GM12892 (cell line): Measurements from ENCODE around the gene PRF1.
"Not testable (repeated sequence)": the region's sequence is repeated elsewhere in the genome, so short reads cannot be mapped to it uniquely, and the experiment has no call there.

ENCODE experiments used
- DNase-seq: peaks from one replicate; pipeline ENCODE4 v3.0.0; 2011; ENCODE audit not compliant: insufficient read length
- FAIRE-seq: peaks from 2 replicates; lab custom pipeline; 2011; peaks lifted over from hg19 to GRCh38; lab: Jason Lieb, UNC
- POLR2A ChIP-seq: IDR thresholded peaks from 2 replicates; pipeline ENCODE4 v1.6.1; 2011; ENCODE audit warnings: low read depth, low read length, control low read depth
- POLR2AphosphoS5 ChIP-seq: IDR thresholded peaks from 2 replicates; pipeline ENCODE4 v1.6.1; 2011; ENCODE audit warnings: low read depth, low read length, control low read depth
- TAF1 ChIP-seq: IDR thresholded peaks from 2 replicates; pipeline ENCODE4 v1.6.1; 2011; ENCODE audit warnings: low read depth, mild to moderate bottlenecking, control low read depth, low read length, borderline replicate concordance

PRF1 gene

GRCh38 chr10:70622981-70623844 is 20.7 kb upstream of the PRF1 start:
- TF ChIP-seq POLR2AphosphoS5: no peak
- no peak for TF ChIP-seq POLR2A
- DNase-seq (no peak), FAIRE-seq (no peak)

GRCh38 chr10:70622541-70622940 is 20.0 kb upstream of the PRF1 start:
- TF ChIP-seq TAF1 (no peak), POLR2A (no peak), POLR2AphosphoS5 (no peak)
- DNase-seq (no peak), FAIRE-seq (no peak)

DNA sequence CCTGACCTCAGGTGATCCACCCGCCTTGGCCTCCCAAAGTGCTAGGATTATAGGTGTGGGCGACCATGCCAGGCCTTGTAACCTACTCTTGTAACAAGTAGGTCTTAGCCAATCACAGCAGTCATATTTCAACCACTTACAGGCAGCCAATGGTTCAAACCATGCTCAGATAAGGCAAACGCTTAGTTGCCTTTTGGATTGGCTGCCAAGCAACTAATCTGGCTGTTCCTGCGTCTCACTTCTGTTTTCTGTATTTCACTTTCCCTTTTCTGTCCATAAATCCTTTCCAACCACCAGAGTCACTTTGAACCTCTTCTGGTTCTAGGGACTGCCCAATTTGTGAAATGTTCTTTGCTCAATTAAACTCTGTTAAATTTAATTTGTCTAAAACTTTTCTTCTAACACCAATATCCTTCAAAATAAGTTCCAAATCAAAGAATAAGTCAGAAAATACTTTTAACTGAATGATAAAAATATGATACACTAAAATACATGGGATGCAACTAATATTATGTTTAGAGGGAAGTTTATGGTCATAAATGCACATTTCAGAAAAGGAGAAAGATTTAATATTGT is 19.1 kb upstream of the PRF1 start:
- no peak for FAIRE-seq
- no peak for DNase-seq
- TF ChIP-seq POLR2A (no peak), POLR2AphosphoS5 (no peak), TAF1 (no peak)

GRCh38 chr10:70620020-70620289 is 17.4 kb upstream of the PRF1 start:
- FAIRE-seq: no peak
- DNase-seq: no peak
- TF ChIP-seq POLR2AphosphoS5: no peak
- no peak for TF ChIP-seq POLR2A
- no peak for TF ChIP-seq TAF1

GRCh38 chr10:70619271-70620019 is 16.9 kb upstream of the PRF1 start:
- DNase-seq (no peak), FAIRE-seq (no peak)
- no peak for TF ChIP-seq POLR2AphosphoS5
- TF ChIP-seq TAF1: no peak
- no peak for TF ChIP-seq POLR2A

- DNase-seq: no peak
- no peak for FAIRE-seq
- TF ChIP-seq POLR2A (no peak), TAF1 (no peak)
These were observed 16.1 kb upstream of the PRF1 start for GRCh38 chr10:70618663-70619062.

GRCh38 chr10:70617798-70618568 is 15.4 kb upstream of the PRF1 start:
- DNase-seq (no peak), FAIRE-seq (no peak)
- TF ChIP-seq POLR2A: no peak
- TF ChIP-seq TAF1: no peak
- no peak for TF ChIP-seq POLR2AphosphoS5

DNA sequence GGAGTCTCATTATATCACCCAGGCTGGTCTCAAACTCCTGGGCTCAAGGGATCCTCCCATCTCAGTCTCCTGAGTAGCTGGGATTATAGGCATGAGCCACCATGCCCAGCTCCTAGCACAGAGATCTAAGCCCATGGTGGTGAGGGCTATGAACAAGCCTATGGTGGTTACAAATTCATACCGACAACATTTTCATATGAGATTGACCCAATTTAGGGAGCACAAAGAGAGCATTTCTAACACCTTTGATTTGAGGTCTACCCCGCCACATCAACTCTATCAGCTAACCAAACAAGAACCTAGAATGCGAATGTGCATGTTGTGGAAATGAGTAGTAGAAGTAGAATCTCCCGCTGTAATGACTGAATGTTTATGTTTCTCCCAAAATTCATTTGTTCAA is 14.2 kb upstream of the PRF1 start:
- DNase-seq (no peak), FAIRE-seq (no peak)
- no peak for TF ChIP-seq TAF1

DNA sequence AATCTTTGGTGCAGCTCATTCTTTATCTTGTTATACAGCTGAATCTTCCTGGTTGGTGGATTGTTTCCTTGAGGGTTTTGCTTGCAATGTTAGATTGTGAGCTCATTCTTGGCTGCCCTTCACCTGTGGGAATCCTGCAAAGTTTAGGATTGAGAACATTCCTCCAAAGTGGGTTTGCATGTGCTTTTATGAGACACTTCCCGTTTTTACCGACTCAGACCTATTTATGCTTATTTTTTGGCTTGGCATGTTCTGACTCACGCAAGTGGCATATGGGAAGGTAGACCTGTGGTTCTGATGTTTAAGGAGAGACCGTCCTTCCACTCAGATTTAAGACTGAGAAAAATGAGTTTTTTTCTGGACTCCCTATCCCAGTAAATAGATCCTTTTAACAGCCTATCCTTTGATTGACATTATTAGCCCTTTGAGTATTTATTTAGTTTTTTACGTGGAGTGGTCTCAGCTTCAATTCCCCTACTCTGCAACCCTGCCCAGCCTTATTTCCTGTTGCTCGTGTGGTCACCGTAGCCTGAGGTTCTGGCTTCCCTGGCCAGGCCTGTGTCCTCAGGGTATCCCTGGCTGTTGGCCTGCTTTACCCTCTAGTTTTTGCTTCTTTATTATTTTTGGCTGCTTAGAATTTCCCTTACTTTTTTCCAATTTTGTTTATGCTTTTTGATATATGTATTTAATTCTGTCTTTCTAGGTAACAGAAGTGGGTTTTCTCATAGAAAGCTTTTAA is 13.4 kb upstream of the PRF1 start:
- TF ChIP-seq TAF1: no peak
- DNase-seq (no peak), FAIRE-seq (peak; percentile 70)

DNA sequence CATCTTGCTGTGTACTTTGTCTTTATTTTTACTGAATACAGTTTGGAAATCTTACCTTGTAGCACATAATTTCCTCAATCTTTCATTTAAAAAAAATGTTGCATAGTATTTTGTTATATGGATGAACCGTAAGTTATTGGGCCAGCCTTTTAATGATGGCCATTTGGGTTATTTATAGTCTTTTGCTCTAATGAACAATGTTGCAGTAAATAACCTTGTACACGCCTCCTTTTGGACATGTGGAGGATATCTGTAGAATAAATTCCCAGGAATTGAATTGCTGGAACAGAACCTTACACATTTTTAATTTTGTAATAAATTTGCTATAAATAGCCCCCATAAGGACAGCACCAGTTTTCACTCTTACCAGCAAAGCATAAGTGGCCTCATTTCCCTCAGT is 12.7 kb upstream of the PRF1 start:
- FAIRE-seq: no peak
- no peak for TF ChIP-seq TAF1
- TF ChIP-seq POLR2A: no peak
- TF ChIP-seq POLR2AphosphoS5: no peak
- no peak for DNase-seq

DNA sequence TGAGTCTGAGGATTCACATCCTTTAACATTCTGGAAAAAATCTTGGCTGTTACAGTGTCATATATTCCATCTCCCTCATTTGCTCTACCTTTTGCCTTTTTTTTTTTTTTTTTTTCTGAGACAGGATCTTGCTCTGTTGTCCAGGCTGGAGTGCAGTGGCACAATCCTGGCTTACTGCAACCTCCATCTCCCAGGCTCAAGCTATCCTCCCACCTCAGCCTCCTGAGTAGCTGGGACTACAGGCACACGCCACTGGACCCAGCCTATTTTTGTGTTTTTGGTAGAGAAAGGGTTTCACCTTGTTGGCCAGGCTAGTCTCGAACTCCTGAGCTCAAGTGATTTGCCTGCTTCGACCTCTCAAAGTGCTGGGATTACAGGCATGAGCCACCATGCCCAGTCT is 11.8 kb upstream of the PRF1 start:
- not testable (repeated sequence) for DNase-seq, FAIRE-seq

- FAIRE-seq: no peak
- TF ChIP-seq POLR2AphosphoS5 (no peak), POLR2A (no peak), TAF1 (no peak)
These were observed 11.4 kb upstream of the PRF1 start for GRCh38 chr10:70613941-70614340.

More at GRCh38 chr10:70613941-70614340, 11.4 kb upstream of the PRF1 start:
- DNase-seq: no peak
